MCF 10A (cell line): Measurements from ENCODE around the gene TCP11. TPM values are rescaled to one million over a fixed set of nuclear protein-coding genes. Genes with fewer than 3 reads are reported as not detected.

Experiments used
- BruUV-seq: library from RNA; stranded (reverse); fragments of 400-500 nt; replicated peaks from 2 replicates; lab custom pipeline; 2021; lab: Mats Ljungman, UMichigan
- CTCF ChIA-PET: fragments of 300-600 bp; sonication (Branson Sonifier 250); formaldehyde crosslinking; extraction: SDS; loops from one replicate; lab custom pipeline; 2021; ENCODE audit warnings: antibody characterized with exemption, inconsistent platforms; lab: Yijun Ruan, JAX
- POLR2A ChIA-PET: fragments of 300-600, 350-650 bp; sonication (Branson Sonifier 250); formaldehyde crosslinking; extraction: SDS; loops from one replicate; lab custom pipeline; 2020; ENCODE audit warnings: antibody characterized with exemption, inconsistent platforms; lab: Yijun Ruan, JAX
- DNase-seq: peaks from one replicate; pipeline ENCODE4 v3.0.0-alpha.2; 2018; ENCODE audit not compliant: unreplicated experiment
- H3K27ac Mint-ChIP-seq: one replicate; pipeline ENCODE4 v1.8.0; 2022; ENCODE audit warnings: mild to moderate bottlenecking, low read depth, mixed read lengths; ENCODE audit not compliant: unreplicated experiment
- H3K27me3 Mint-ChIP-seq: one replicate; pipeline ENCODE4 v1.8.0; 2022; ENCODE audit warnings: mixed read lengths; ENCODE audit not compliant: insufficient read depth, unreplicated experiment
- H3K36me3 Mint-ChIP-seq: one replicate; pipeline ENCODE4 v1.8.0; 2022; ENCODE audit warnings: mild to moderate bottlenecking, moderate library complexity, mixed read lengths; ENCODE audit not compliant: insufficient read depth, unreplicated experiment
- H3K4me1 Mint-ChIP-seq: one replicate; pipeline ENCODE4 v1.8.0; 2022; ENCODE audit warnings: mixed read lengths; ENCODE audit not compliant: insufficient read depth, unreplicated experiment
- H3K4me3 Mint-ChIP-seq: one replicate; pipeline ENCODE4 v1.8.0; 2022; ENCODE audit warnings: mild to moderate bottlenecking, moderate library complexity, mixed read lengths; ENCODE audit not compliant: unreplicated experiment
- H3K9me3 Mint-ChIP-seq: one replicate; pipeline ENCODE4 v1.8.0; 2022; ENCODE audit warnings: mixed read lengths; ENCODE audit not compliant: unreplicated experiment
- intact Hi-C: fragments of 100-400 bp; cut with micrococcal nuclease; formaldehyde crosslinking; loops from 2 replicates; pipeline ENCODE4 v1.14.1; 2022
- total RNA-seq: library from RNA; stranded (reverse); gene quantifications from 2 replicates; pipeline ENCODE4 v1.2.3, GENCODE V29; 2022
- TF ChIP-seq, protein P1 (sequence below): fragments of 200-600 bp; IDR thresholded peaks from one replicate; pipeline ENCODE4 v1.8.0; 2022; ENCODE audit warnings: antibody characterized with exemption, mild to moderate bottlenecking; ENCODE audit not compliant: unreplicated experiment

TCP11 gene
- total RNA-seq, 1 experiment from 2014 or later, result not detected

DNA sequence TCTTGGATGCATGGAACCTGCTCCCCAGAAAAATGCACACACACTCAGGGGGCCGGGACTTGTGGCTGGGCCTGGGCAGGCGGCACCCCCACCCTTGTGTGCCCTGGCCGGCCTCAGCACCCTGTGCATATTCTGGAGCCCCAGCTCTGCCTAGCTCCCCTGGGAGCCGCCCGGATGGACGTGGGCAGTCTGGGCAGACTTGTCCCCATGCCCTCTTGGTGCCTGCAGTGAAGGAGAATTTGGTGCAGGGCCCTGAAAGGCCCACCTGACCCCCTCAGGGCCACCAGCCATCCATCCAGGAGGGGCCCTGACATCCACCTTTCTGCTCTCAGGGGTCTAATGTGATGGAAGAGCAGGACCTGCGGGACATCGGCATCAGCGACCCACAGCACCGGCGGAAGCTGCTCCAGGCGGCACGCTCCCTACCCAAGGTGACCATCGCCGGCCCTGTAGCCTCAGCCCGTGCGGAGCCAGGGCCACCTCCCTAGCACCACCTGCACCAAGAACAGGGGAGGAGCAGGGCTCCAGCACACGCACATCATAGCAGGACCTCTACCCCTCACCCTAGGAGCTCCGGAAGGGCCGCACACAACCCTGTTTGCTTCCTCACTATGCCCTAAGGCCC lies 62.8 kb downstream of the TCP11 start:
- no peaks in the 10 kb centered on the region for H3K4me1 Mint-ChIP-seq
- H3K27ac Mint-ChIP-seq, result no peak overlapping the region
- CTCF ChIA-PET, result interaction anchor here (0.5 to 0.9 kb wide), 2 partner anchors 26 to 68 kb away, joined by 3 to 4 read pairs; no protein-coding TSS in a partner anchor
- peaks cover 7% of the 10 kb centered on the region for H3K36me3 Mint-ChIP-seq
- no peaks in the 10 kb centered on the region for H3K9me3 Mint-ChIP-seq
- POLR2A ChIA-PET, result no interaction called here
- intact Hi-C loops, result no loop called here
- TF ChIP-seq, protein P1, sequence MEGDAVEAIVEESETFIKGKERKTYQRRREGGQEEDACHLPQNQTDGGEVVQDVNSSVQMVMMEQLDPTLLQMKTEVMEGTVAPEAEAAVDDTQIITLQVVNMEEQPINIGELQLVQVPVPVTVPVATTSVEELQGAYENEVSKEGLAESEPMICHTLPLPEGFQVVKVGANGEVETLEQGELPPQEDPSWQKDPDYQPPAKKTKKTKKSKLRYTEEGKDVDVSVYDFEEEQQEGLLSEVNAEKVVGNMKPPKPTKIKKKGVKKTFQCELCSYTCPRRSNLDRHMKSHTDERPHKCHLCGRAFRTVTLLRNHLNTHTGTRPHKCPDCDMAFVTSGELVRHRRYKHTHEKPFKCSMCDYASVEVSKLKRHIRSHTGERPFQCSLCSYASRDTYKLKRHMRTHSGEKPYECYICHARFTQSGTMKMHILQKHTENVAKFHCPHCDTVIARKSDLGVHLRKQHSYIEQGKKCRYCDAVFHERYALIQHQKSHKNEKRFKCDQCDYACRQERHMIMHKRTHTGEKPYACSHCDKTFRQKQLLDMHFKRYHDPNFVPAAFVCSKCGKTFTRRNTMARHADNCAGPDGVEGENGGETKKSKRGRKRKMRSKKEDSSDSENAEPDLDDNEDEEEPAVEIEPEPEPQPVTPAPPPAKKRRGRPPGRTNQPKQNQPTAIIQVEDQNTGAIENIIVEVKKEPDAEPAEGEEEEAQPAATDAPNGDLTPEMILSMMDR, result no peak
- H3K27me3 Mint-ChIP-seq, result no peaks in the 10 kb centered on the region
- DNase-seq, result no peak
- no TSS peak for BruUV-seq
- H3K4me3 Mint-ChIP-seq, result no peak overlapping the region

DNA sequence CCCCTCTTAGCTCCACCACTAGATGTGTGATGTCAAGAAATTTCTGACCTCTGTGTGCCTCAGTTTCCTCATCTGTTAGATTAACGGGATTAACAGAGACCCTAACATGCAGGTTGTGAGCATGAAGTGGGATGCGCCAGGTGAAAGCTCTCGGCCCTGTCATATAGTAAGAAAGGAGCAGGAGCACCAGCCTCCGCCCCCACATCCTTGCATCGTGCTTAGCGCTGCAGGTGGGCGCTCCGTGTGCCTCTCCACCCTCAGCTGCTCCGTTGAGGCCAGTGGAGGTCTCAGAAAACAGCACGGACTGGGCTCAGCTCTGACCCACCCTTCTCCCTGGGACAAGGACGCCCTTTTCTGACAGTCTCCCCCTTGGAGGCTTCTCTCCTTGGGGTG lies 63.4 kb downstream of the TCP11 start:
- DNase-seq, result no peak
- Mint-ChIP-seq H3K36me3 (peaks cover 7% of the 10 kb centered on the region), H3K4me1 (no peaks in the 10 kb centered on the region), H3K27me3 (no peaks in the 10 kb centered on the region), H3K4me3 (no peak overlapping the region), H3K9me3 (no peaks in the 10 kb centered on the region), H3K27ac (no peak overlapping the region)
- no TSS peak for BruUV-seq
- POLR2A ChIA-PET, result no interaction called here
- intact Hi-C loops, result no loop called here
- CTCF ChIA-PET, result interaction anchor here (0.5 kb wide), 1 partner anchor 25 kb away, joined by 3 read pairs; no protein-coding TSS in a partner anchor
- TF ChIP-seq, protein P1, result no peak

DNA sequence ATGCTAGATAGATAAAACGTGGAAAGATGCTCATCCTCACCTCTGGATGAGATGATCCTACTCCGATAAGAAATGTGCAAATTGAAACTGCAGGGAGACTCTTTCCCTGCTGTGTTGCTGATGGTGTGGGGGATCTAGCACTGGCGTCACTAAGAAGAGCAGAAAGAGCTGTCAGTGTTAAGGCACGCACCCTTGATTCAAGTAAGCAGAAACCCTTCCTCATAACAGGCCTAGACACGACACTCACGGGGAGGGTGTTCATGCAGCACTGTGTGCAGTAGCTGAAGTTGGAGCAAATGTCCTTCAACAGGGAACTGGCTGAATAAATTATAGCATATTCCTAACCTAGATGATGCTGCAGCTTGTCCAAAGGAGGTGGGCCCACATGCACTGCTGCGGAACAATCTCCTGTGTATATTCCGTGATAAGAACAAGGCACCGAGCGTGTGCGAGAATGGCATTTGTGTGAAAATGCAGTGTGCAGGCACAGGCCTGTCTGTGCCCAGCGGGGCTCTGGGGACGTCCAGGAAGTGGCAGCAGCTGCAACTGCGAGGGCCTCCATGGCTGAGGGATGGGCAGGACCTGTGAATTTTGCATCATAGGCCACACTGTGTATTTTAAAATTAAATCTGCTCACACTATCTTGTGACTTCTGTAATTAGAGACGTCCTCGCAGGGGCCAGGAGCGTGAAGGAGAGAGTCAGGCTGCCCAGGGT lies 64.0 kb downstream of the TCP11 start:
- POLR2A ChIA-PET, result no interaction called here
- H3K36me3 Mint-ChIP-seq, result peaks cover 11% of the 10 kb centered on the region
- intact Hi-C loops, result no loop called here
- no TSS peak for BruUV-seq
- no peaks in the 10 kb centered on the region for H3K4me1 Mint-ChIP-seq
- no peaks in the 10 kb centered on the region for H3K27me3 Mint-ChIP-seq
- CTCF ChIA-PET, result no interaction called here
- H3K27ac Mint-ChIP-seq, result no peak overlapping the region
- H3K9me3 Mint-ChIP-seq, result no peaks in the 10 kb centered on the region
- DNase-seq, result no peak
- TF ChIP-seq, protein P1, result no peak
- no peak overlapping the region for H3K4me3 Mint-ChIP-seq

DNA sequence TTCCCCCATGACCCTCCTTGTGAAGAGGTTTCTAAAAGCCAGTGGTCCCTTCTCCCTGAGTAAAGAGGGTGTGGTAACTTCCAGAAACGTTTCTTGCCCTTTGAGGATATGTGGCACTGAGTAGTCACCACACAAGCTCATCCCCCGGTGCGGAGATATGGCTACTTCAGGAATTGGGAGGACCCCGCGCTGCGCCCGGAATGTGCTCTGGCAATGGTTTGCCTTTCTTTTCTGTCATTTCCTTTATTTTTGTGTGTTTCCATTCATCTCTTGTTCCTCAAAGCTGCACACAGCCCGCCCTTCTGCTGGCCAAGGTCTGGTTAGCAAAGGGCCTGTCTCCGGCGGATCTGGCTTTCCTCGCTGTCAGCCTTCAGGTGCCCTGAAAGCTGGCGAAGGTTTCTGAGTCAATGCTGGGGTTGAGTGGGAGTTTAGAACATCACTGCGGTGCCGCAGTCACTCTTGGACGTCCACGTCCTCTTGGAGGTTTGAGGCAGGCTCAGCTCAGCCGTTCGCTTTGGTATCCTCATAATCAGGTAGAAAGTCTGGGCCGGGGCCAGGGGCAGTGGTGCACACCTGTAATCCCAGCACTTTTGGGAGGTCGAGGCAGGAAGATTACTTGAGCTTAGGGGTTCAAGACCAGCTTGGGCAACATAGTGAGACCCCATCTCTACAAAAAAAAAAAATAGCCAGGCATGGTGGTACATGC lies 67.2 kb downstream of the TCP11 start:
- H3K4me1 Mint-ChIP-seq, result no peaks in the 10 kb centered on the region
- H3K36me3 Mint-ChIP-seq, result peaks cover 10% of the 10 kb centered on the region
- ChIA-PET CTCF (no interaction called here), POLR2A (no interaction called here)
- H3K27me3 Mint-ChIP-seq, result no peaks in the 10 kb centered on the region
- TF ChIP-seq, protein P1, result no peak
- no TSS peak for BruUV-seq
- H3K27ac Mint-ChIP-seq, result no peak overlapping the region
- no peak overlapping the region for H3K4me3 Mint-ChIP-seq
- intact Hi-C loops, result no loop called here
- DNase-seq, result no peak
- no peaks in the 10 kb centered on the region for H3K9me3 Mint-ChIP-seq
